Measurements from ENCODE around the gene ROBO1. TPM values are rescaled to one million over a fixed set of nuclear protein-coding genes. Genes with fewer than 3 reads are reported as not detected.

The ROBO1 gene
- total RNA-seq, 1 donor from 2014 or later = 71.7 TPM

DNA sequence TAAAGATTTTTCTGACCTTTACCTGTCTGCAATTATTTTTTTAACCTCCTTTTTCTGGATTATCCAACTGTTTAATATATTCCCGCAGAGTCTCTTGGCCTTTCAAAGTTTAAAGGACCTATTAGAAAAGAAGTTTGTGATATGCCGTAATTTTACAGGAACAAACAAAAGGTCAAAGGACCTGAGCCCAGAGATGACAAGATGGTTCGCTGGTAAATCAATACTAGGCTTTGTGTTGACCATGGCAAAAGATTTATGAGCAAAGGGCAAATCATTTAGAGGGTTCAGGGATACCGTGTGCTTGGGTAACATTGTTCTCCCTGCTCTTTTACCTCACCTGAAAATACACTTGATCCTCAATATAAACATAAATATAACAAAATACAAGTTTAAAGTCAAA lies 923.5 kb downstream of the ROBO1 start:
- Mint-ChIP-seq H3K4me1 (ENCODE audit: low read depth, unreplicated experiment) (peaks cover 35% of the 10 kb centered on the region), H3K36me3 (ENCODE audit: low read depth, unreplicated experiment) (no peaks in the 10 kb centered on the region), H3K9me3 (ENCODE audit: unreplicated experiment) (no peaks in the 10 kb centered on the region), H3K27ac (ENCODE audit: unreplicated experiment) (no peak overlapping the region), H3K4me3 (ENCODE audit: unreplicated experiment) (no peak overlapping the region), H3K27me3 (ENCODE audit: low read depth, unreplicated experiment) (no peaks in the 10 kb centered on the region)
- Histone ChIP-seq H3K4me2 (ENCODE audit: low read length) (no peak overlapping the region), H4K20me1 (ENCODE audit: insufficient read depth, low read length) (no peaks in the 10 kb centered on the region), H3K4me3 (ENCODE audit: insufficient read depth, low read depth, low read length) (no peak overlapping the region), H3K27me3 (ENCODE audit: insufficient read depth, low read length) (no peaks in the 10 kb centered on the region), H3K4me1 (ENCODE audit: insufficient read depth, low read length) (peaks cover 9% of the 10 kb centered on the region), H2AFZ (ENCODE audit: low read depth, low read length) (no peak overlapping the region), H3K27ac (ENCODE audit: low read depth, low read length) (no peak overlapping the region), H3K36me3 (ENCODE audit: insufficient read depth, low read length) (no peaks in the 10 kb centered on the region), H3K79me2 (ENCODE audit: insufficient read depth, low read length) (no peaks in the 10 kb centered on the region), H3K9me3 (ENCODE audit: insufficient read depth, low read depth, low read length) (no peaks in the 10 kb centered on the region), H3K9ac (ENCODE audit: low read length) (no peak overlapping the region)
- TF ChIP-seq EZH2 (IDR thresholded peaks at IDR 0.05; ENCODE audit: insufficient read depth, low read length) (no peak), CTCF (IDR thresholded peaks at IDR 0.05; ENCODE audit: insufficient read depth, low read depth, low read length) (no peak)
- peak; percentile 20 for FAIRE-seq
- no peak for DNase-seq (ENCODE audit: low read depth)

DNA sequence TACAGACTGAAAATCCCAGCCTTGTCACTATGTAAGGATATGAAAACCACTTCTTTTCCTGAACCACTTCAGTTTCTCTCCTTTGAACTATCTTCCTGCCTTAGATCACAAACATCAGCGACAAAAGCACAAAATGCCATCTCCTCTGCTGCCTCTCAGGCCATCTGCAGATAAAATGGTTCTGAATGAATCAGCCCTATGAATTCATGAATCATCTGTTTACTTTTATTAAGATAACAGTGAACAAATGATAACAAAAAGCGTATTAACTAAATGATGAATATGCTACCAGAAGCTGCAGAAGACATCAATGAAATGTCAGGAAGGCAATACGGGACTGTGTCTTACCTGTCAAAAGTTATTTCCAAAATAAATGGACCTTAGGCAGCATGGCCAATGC lies 928.1 kb downstream of the ROBO1 start:
- no peaks in the 10 kb centered on the region for H3K9me3 Mint-ChIP-seq (ENCODE audit: unreplicated experiment)
- Histone ChIP-seq H3K79me2 (ENCODE audit: insufficient read depth, low read length) (no peaks in the 10 kb centered on the region), H3K4me1 (ENCODE audit: insufficient read depth, low read length) (peaks cover 6% of the 10 kb centered on the region), H3K27me3 (ENCODE audit: insufficient read depth, low read length) (no peaks in the 10 kb centered on the region), H3K4me3 (ENCODE audit: insufficient read depth, low read depth, low read length) (no peak overlapping the region), H2AFZ (ENCODE audit: low read depth, low read length) (no peak overlapping the region), H3K4me2 (ENCODE audit: low read length) (peak overlapping the region; percentile 26), H3K36me3 (ENCODE audit: insufficient read depth, low read length) (no peaks in the 10 kb centered on the region), H4K20me1 (ENCODE audit: insufficient read depth, low read length) (no peaks in the 10 kb centered on the region), H3K9ac (ENCODE audit: low read length) (no peak overlapping the region), H3K27ac (ENCODE audit: low read depth, low read length) (no peak overlapping the region), H3K9me3 (ENCODE audit: insufficient read depth, low read depth, low read length) (no peaks in the 10 kb centered on the region)
- H3K4me3 Mint-ChIP-seq (ENCODE audit: unreplicated experiment) = no peak overlapping the region
- peak; percentile 32 for DNase-seq (ENCODE audit: low read depth)
- no peak overlapping the region for H3K27ac Mint-ChIP-seq (ENCODE audit: unreplicated experiment)
- no peak for FAIRE-seq
- no peaks in the 10 kb centered on the region for H3K36me3 Mint-ChIP-seq (ENCODE audit: low read depth, unreplicated experiment)
- peaks cover 3% of the 10 kb centered on the region for H3K4me1 Mint-ChIP-seq (ENCODE audit: low read depth, unreplicated experiment)
- H3K27me3 Mint-ChIP-seq (ENCODE audit: low read depth, unreplicated experiment) = no peaks in the 10 kb centered on the region
- no peak for TF ChIP-seq EZH2 (IDR thresholded peaks at IDR 0.05; ENCODE audit: insufficient read depth, low read length)
- no peak for TF ChIP-seq CTCF (IDR thresholded peaks at IDR 0.05; ENCODE audit: insufficient read depth, low read depth, low read length)

GRCh38 chr3:78838362-78838761 lies 929.4 kb downstream of the ROBO1 start:
- H3K79me2 ChIP-seq (ENCODE audit: insufficient read depth, low read length) = no peaks in the 10 kb centered on the region
- no peaks in the 10 kb centered on the region for H3K9me3 Mint-ChIP-seq (ENCODE audit: unreplicated experiment)
- no peaks in the 10 kb centered on the region for H3K36me3 ChIP-seq (ENCODE audit: insufficient read depth, low read length)
- no peak overlapping the region for H2AFZ ChIP-seq (ENCODE audit: low read depth, low read length)
- no peak overlapping the region for H3K27ac ChIP-seq (ENCODE audit: low read depth, low read length)
- no peak overlapping the region for H3K27ac Mint-ChIP-seq (ENCODE audit: unreplicated experiment)
- H3K4me3 Mint-ChIP-seq (ENCODE audit: unreplicated experiment) = no peak overlapping the region
- H3K4me1 Mint-ChIP-seq (ENCODE audit: low read depth, unreplicated experiment) = peaks cover 3% of the 10 kb centered on the region
- no peaks in the 10 kb centered on the region for H3K27me3 ChIP-seq (ENCODE audit: insufficient read depth, low read length)
- no peak overlapping the region for H3K4me2 ChIP-seq (ENCODE audit: low read length)
- DNase-seq (ENCODE audit: low read depth) (no peak), FAIRE-seq (no peak)
- H4K20me1 ChIP-seq (ENCODE audit: insufficient read depth, low read length) = no peaks in the 10 kb centered on the region
- TF ChIP-seq EZH2 (IDR thresholded peaks at IDR 0.05; ENCODE audit: insufficient read depth, low read length) (no peak), CTCF (IDR thresholded peaks at IDR 0.05; ENCODE audit: insufficient read depth, low read depth, low read length) (no peak)
- no peaks in the 10 kb centered on the region for H3K27me3 Mint-ChIP-seq (ENCODE audit: low read depth, unreplicated experiment)
- no peak overlapping the region for H3K4me3 ChIP-seq (ENCODE audit: insufficient read depth, low read depth, low read length)
- H3K9ac ChIP-seq (ENCODE audit: low read length) = no peak overlapping the region
- no peaks in the 10 kb centered on the region for H3K9me3 ChIP-seq (ENCODE audit: insufficient read depth, low read depth, low read length)
- no peaks in the 10 kb centered on the region for H3K36me3 Mint-ChIP-seq (ENCODE audit: low read depth, unreplicated experiment)
- peaks cover 6% of the 10 kb centered on the region for H3K4me1 ChIP-seq (ENCODE audit: insufficient read depth, low read length)
